HepG2 (cell line): ENCODE measurements around the gene ZNF621. TPM values are rescaled to one million over a fixed set of nuclear protein-coding genes. Genes with fewer than 3 reads are reported as not detected.

ENCODE experiments used
- ARNTL ChIP-seq: sonication (generic); formaldehyde crosslinking; IDR thresholded peaks from 2 replicates; pipeline ENCODE4 v1.4.0; 2020; ENCODE audit warnings: mild to moderate bottlenecking, missing genetic modification reagents
- CBFB ChIP-seq: sonication (generic); formaldehyde crosslinking; IDR thresholded peaks from 2 replicates; pipeline ENCODE4 v1.4.0; 2020; ENCODE audit warnings: missing genetic modification reagents
- EEA1 ChIP-seq: sonication (generic); formaldehyde crosslinking; IDR thresholded peaks from 2 replicates; pipeline ENCODE4 v1.5.1; 2020; ENCODE audit warnings: mild to moderate bottlenecking, missing genetic modification reagents, borderline replicate concordance
- GMEB1 ChIP-seq: sonication (generic); formaldehyde crosslinking; IDR thresholded peaks from 2 replicates; pipeline ENCODE4 v1.5.1; 2020; ENCODE audit warnings: missing genetic modification reagents, mild to moderate bottlenecking, borderline replicate concordance
- HNRNPK ChIP-seq: fragments of 200-400 bp; formaldehyde crosslinking; IDR thresholded peaks from 2 replicates; pipeline ENCODE4 v1.6.1; 2018; ENCODE audit warnings: low read length, low read depth, moderate library complexity, mild to moderate bottlenecking; ENCODE audit not compliant: poor library complexity, severe bottlenecking
- KDM5A ChIP-seq: fragments of 200-600 bp; sonication (generic); IDR thresholded peaks from 2 replicates; pipeline ENCODE4 v1.7.0; 2018; ENCODE audit warnings: antibody characterized with exemption, mild to moderate bottlenecking, low read length, borderline replicate concordance
- MAFG ChIP-seq: sonication (generic); formaldehyde crosslinking; IDR thresholded peaks from 2 replicates; pipeline ENCODE4 v1.5.1; 2020; ENCODE audit warnings: mild to moderate bottlenecking, missing genetic modification reagents
- NFIB ChIP-seq: sonication (generic); formaldehyde crosslinking; IDR thresholded peaks from 2 replicates; pipeline ENCODE4 v1.9.0; 2021; ENCODE audit warnings: missing genetic modification reagents, mild to moderate bottlenecking, borderline replicate concordance
- NONO ChIP-seq, 2 experiments: fragments of 450-650 bp in 1 of 2; sonication (generic) in 1 of 2; formaldehyde crosslinking in 1 of 2; IDR thresholded peaks in 1 of 2; conservative IDR thresholded peaks in 1 of 2; 2 replicates each; pipeline versions ENCODE4 v1.6.1 to v1.8.0; 2017 to 2022; ENCODE audit warnings: mild to moderate bottlenecking in 1 of 2, missing genetic modification reagents in 1 of 2, moderate library complexity in 1 of 2
- SCMH1 ChIP-seq: sonication (generic); formaldehyde crosslinking; IDR thresholded peaks from 2 replicates; pipeline ENCODE4 v1.9.0; 2021; ENCODE audit warnings: missing genetic modification reagents, mild to moderate bottlenecking, borderline replicate concordance
- ZFP36L1 ChIP-seq: sonication (generic); formaldehyde crosslinking; IDR thresholded peaks from 2 replicates; pipeline ENCODE4 v1.8.0; 2022; ENCODE audit warnings: mild to moderate bottlenecking, missing genetic modification reagents, moderate library complexity
- ZHX2 ChIP-seq, 2 experiments: sonication (generic) in 1 of 2; formaldehyde crosslinking in 1 of 2; IDR thresholded peaks; 2 replicates each; pipeline versions ENCODE4 v1.6.1 to v1.9.0; 2014 to 2022; ENCODE audit warnings: antibody characterized with exemption in 1 of 2, borderline replicate concordance in 1 of 2, inconsistent platforms in 1 of 2, low read depth in 1 of 2, missing genetic modification reagents in 1 of 2
- ZKSCAN8 ChIP-seq: IDR thresholded peaks from 2 replicates; pipeline ENCODE4 v1.6.1; 2016; ENCODE audit warnings: borderline replicate concordance, missing genetic modification reagents, missing compliant biosample characterization
- ZMAT3 ChIP-seq: sonication (generic); formaldehyde crosslinking; conservative IDR thresholded peaks from 2 replicates; pipeline ENCODE4 v1.7.0; 2021; ENCODE audit warnings: missing genetic modification reagents
- ZNF205 ChIP-seq: IDR thresholded peaks from 2 replicates; pipeline ENCODE4 v1.6.1; 2018; ENCODE audit warnings: missing biosample characterization, missing genetic modification reagents
- ZNF253 ChIP-seq: sonication (generic); formaldehyde crosslinking; IDR thresholded peaks from 2 replicates; pipeline ENCODE4 v1.8.0; 2022; ENCODE audit warnings: mild to moderate bottlenecking, missing genetic modification reagents, borderline replicate concordance
- ZNF296 ChIP-seq: sonication (generic); formaldehyde crosslinking; conservative IDR thresholded peaks from 2 replicates; pipeline ENCODE4 v1.5.0; 2020; ENCODE audit warnings: mild to moderate bottlenecking, missing genetic modification reagents
- ZNF460 ChIP-seq: sonication (generic); formaldehyde crosslinking; IDR thresholded peaks from 2 replicates; pipeline ENCODE4 v1.5.1; 2020; ENCODE audit warnings: missing genetic modification reagents, mild to moderate bottlenecking, borderline replicate concordance
- ZNF614 ChIP-seq: IDR thresholded peaks from 2 replicates; pipeline ENCODE4 v1.6.1; 2018; ENCODE audit warnings: missing biosample characterization, missing genetic modification reagents, inconsistent platforms, borderline replicate concordance
- ZNF761 ChIP-seq: sonication (generic); formaldehyde crosslinking; conservative IDR thresholded peaks from 2 replicates; pipeline ENCODE4 v1.4.0; 2020; ENCODE audit warnings: mild to moderate bottlenecking, missing genetic modification reagents
- ZNF790 ChIP-seq: sonication (generic); formaldehyde crosslinking; IDR thresholded peaks from 2 replicates; pipeline ENCODE4 v1.8.0; 2022; ENCODE audit warnings: missing genetic modification reagents, mild to moderate bottlenecking, borderline replicate concordance
- polyA plus RNA-seq, 8 experiments: library from polyadenylated mRNA; depleted of rRNA in 3 of 8; stranded (reverse) in 7 of 8; unstranded in 1 of 8; fragments of >200 nt; fragmentation: Illumina TruSeq in 4 of 8; extraction: Trizol in 4 of 8; gene quantifications; 2 replicates each; pipeline versions ENCODE4 v1.2.1 to v1.2.3, GENCODE V29; 2011 to 2016; ENCODE audit warnings: low read depth in 4 of 8, missing spikeins in 1 of 8, mixed read lengths in 1 of 8; ENCODE audit not compliant: insufficient read depth in 1 of 8
- total RNA-seq, 5 experiments: library from RNA; depleted of rRNA; stranded (reverse); fragments of >200 nt; fragmentation: Illumina TruSeq; extraction: Trizol; gene quantifications; 2 replicates each; pipeline ENCODE4 v1.2.3, GENCODE V29; 2016; ENCODE audit warnings: low read depth in 1 of 5

ZNF621 gene
- total and polyA plus RNA-seq, 2 of the 13 experiments (the other 11 are each of a cell fraction or from before 2014, with no cell fraction given), result 13.2 to 14.9 TPM

GRCh38 chr3:40524568-40525285 lies at the start of gene ZNF621 (continued):
- no peak for TF ChIP-seq ZHX2 (IDR thresholded peaks at IDR 0.05; ENCODE audit: low read depth)
- TF ChIP-seq ZHX2 (CRISPR knock-in tag; IDR thresholded peaks at IDR 0.05; ENCODE audit: borderline replicate concordance), result no peak
- TF ChIP-seq ZNF205 (CRISPR knock-in tag), result peak; percentile 87
- TF ChIP-seq CBFB (CRISPR knock-in tag), result peak; percentile 81; the same call in 1 of the 2 replicates
- no peak for TF ChIP-seq ZNF790 (CRISPR knock-in tag)
- TF ChIP-seq ZNF296 (CRISPR knock-in tag), result peak; percentile 85; the same call in 1 of the 2 replicates
- 0 out of 2 replicates have a peak, but pooled peaks have one; percentile 44 for TF ChIP-seq ZFP36L1 (CRISPR knock-in tag)
- TF ChIP-seq MAFG, result no peak
- peak; percentile 88 for TF ChIP-seq KDM5A
- peak; percentile 89; the same call in 1 of the 2 replicates for TF ChIP-seq ZNF614
- TF ChIP-seq ZNF761, result no peak
- no peak for TF ChIP-seq NONO (IDR thresholded peaks at IDR 0.05)
- TF ChIP-seq NONO (CRISPR knock-in tag; conservative IDR thresholded peaks at IDR 0.05), result peak; percentile 80
- no peak; the same call in 1 of the 2 replicates for TF ChIP-seq ZMAT3 (CRISPR knock-in tag)
- peak; percentile 31; the same call in 1 of the 2 replicates for TF ChIP-seq EEA1 (CRISPR knock-in tag)
- TF ChIP-seq ZKSCAN8 (CRISPR knock-in tag), result 0 out of 2 replicates have a peak, but pooled peaks have one; percentile 55
- TF ChIP-seq GMEB1 (CRISPR knock-in tag), result peak; percentile 73; the same call in 1 of the 2 replicates
- TF ChIP-seq ARNTL (CRISPR knock-in tag), result 0 out of 2 replicates have a peak, but pooled peaks have one; percentile 50
- TF ChIP-seq SCMH1 (CRISPR knock-in tag), result no peak
- no peak for TF ChIP-seq NFIB (CRISPR knock-in tag)
- peak; percentile 58 for TF ChIP-seq HNRNPK
- TF ChIP-seq ZNF253 (CRISPR knock-in tag), result no peak
- TF ChIP-seq ZNF460 (CRISPR knock-in tag), result peak; percentile 50; the same call in 1 of the 2 replicates
